ENCODE measurements around the gene C2orf76.

GRCh38 chr2:119316066-119316465 is 50.6 kb downstream of the C2orf76 start:
- TF ChIP-seq CTCF (IDR thresholded peaks at IDR 0.05 in 2 of 3, conservative IDR thresholded peaks at IDR 0.05 in 1 of 3; ENCODE audit: control insufficient read depth in 2 of 3, extremely low read depth in 1 of 3, insufficient read depth in 1 of 3, low read depth in 3 of 3, low read length in 3 of 3) (no peak), ZZZ3 (IDR thresholded peaks at IDR 0.05; ENCODE audit: control insufficient read depth, insufficient read length, low read depth) (no peak), ZNF24 (IDR thresholded peaks at IDR 0.05) (no peak), POLR2A (IDR thresholded peaks at IDR 0.05; ENCODE audit: low read depth, low read length) (no peak), EZH2 (IDR thresholded peaks at IDR 0.05; ENCODE audit: borderline replicate concordance, control insufficient read depth, low read depth, low read length) (no peak), POLR2AphosphoS5 (IDR thresholded peaks at IDR 0.05; ENCODE audit: low read length) (no peak), BHLHE40 (IDR thresholded peaks at IDR 0.05; ENCODE audit: borderline replicate concordance in 1 of 2, low read depth in 2 of 2, low read length in 1 of 2) (no peak), E2F8 (IDR thresholded peaks at IDR 0.05; ENCODE audit: low read depth, partially characterized antibody) (no peak), BCLAF1 (IDR thresholded peaks at IDR 0.05) (no peak), IRF3 (IDR thresholded peaks at IDR 0.05) (no peak), SUZ12 (IDR thresholded peaks at IDR 0.05; ENCODE audit: unreplicated experiment) (no peak), ZNF274 (IDR thresholded peaks at IDR 0.05; ENCODE audit: insufficient read depth, insufficient read length) (no peak), ETV6 (conservative IDR thresholded peaks at IDR 0.05 in 1 of 2, IDR thresholded peaks at IDR 0.05 in 1 of 2; ENCODE audit: borderline replicate concordance in 1 of 2, low read depth in 1 of 2) (no peak)

Measured in GM12878 (cell line).